HG03064 (cell line): ENCODE data around the gene SERPINE1.

Source experiments
- ATAC-seq: cut with Tn5 transposase; IDR thresholded peaks from one replicate; pipeline ENCODE4 v1.9.1; 2021; ENCODE audit warnings: low read depth; ENCODE audit not compliant: unreplicated experiment

SERPINE1 gene

DNA sequence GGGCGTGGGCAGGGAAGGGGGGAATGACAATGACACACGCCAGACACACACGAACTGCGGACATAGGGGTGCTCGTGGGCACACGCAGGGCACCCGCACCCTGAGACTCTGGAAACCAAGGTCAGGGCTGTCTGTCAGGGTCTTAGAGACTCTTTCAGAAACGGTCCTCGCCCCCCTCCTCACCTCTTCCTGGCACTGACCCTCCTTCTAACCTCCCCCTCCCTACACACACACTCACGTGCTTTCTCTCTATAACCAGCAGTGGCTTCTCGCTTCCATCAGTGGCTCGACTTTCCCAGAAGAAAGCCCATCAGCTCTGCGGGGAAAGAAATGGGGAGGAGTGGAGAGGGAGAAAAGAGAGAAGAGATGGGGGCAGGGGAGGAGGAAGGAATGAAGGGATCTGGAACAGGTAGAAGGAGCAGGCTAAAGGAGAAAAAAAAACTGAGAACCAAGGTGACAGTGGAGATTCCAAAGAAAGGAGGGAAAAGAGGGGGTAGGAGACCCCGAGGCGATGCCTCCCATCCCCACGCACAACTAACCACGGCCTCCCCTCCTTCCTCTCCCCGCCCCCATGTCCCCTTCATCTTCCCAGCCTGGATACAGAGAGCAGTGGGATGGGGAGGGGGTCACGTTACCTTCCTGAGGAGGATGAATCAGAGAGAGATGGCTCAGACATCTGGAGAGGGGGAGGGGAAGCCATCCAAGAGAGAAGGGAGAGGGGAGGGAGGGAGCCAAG lies 40.2 kb downstream of the SERPINE1 start:
- ATAC-seq, result no peak

DNA sequence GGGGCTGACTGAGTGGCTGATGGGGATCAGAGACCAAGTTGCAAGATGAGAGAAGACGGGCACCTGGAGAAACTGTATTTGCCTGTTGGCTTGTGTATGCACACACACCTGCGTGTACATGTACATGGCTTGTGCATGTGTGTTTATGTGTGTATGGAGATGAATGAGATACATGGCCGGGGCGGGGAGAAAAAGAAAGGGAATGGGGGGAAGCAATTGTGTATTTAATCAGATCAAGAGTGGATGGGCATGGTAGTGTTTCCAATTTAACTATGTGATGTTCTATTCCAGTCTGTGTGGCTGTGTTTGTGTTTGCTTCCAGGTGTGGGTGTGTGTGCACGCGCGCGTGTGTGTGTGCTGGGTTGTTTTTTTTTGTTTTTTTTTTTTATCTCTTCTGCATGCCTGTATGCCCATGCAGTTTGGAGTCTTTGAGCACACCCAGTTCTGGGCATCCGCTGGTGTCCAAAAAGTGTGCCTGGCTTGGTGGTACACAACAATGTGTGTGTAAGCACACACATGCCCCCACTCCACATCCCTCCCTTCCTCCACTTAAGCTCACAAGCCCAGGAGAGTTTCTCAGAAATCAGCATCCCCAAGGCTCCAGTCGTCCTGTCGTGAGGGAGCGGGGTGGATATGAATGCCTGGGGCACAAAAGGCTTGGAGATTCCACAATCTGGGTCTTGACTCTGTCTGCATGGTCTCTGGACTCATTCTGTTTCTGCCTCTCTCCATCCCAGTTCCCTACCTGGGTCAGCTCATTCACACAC lies 40.9 kb downstream of the SERPINE1 start:
- no peak for ATAC-seq

DNA sequence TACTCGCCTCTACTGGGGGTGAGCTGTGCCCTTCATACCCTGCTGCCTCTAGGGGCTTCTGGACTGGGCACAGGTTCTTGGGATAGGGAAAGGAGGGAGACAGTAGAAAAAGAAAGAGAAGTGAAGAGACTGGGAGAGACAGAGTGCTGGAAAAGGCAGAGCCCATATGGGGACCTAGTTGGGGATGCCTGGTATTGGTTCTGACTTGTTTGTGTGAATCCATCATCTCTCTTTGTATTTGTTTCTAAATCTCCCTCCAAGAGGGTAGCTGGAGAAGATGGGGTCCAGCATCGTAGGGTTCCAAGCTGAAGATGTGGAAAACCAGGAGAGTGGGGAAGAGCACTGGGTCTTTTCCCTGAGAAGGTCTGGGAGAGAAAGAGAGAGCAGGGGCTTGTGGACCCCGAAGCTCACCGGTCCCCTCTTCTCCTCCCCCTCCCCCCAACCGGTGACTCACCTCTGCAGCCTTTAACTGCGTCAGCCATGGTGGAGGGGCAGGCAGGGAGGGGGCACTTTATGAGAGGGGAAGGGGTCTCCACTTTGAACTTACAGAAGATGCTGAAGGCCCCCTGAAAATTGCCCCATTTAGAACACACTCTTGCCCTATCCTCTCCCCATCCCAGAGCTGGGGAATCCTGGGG lies 41.6 kb downstream of the SERPINE1 start:
- ATAC-seq, result no peak

DNA sequence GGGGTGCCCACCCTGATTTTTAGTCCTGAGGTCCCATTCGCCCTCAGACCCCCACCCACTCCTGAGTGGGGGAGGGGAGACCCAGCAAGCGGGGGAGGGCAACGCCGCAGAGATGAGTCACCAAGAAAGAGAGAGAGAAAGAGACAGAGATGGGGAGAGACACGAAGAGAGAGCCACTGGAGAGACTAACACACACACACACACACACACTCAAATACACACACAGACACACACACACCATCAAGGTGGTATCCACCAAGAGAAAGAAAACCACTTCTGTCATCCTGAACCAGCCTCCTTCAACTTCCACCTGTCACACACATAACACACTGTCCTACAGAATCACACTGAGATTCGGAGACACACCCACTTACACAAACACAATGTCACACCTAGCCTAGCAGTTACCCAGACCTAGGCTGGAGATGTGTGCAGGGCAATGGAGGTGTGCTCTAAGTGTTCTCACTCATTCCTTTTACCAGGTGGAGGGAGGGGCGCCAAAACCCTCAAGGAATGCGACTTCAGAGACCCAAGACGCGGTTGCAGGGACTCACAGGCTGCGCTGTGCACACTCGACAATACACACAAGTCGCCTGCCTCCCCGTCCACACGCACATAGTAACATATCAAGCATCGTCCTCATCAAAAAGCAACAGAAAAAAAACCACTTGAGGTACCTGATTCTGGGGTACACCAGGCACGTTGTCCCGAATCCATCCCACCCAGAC lies 42.4 kb downstream of the SERPINE1 start:
- no peak for ATAC-seq

DNA sequence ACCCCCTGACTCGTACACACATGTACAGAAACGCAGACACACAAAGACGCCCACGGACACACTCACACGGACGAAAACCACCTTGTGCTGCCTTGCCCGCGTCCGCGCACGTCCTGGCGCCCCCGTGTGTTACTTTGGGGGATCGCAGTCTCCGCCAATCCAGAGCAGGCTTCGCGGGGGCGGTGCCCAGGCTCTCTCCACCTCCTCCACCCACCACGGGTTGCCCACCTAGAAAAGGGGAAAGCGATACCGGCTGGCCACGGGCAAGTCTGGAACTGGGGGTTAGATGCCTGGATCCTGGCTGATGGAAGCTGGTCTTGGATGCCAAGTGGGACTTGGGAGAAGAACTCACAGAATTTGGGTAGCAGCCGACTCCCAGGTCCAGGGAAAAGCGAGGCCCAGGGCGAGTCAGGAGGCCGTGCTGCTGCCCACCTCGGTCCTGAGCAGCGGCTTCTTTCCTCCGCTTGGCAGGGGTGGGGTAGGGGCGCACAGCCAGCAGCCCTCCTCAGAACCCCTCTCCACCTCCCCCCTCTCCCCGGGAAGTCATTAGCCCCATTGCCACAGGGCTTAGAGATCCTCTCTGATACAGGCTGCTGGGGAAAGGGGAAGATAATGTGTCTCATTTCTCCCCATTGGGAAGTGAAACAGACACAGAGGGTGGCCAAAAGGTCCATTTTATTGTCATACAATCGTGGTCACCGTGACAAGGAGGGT lies 43.1 kb downstream of the SERPINE1 start:
- no peak for ATAC-seq

DNA sequence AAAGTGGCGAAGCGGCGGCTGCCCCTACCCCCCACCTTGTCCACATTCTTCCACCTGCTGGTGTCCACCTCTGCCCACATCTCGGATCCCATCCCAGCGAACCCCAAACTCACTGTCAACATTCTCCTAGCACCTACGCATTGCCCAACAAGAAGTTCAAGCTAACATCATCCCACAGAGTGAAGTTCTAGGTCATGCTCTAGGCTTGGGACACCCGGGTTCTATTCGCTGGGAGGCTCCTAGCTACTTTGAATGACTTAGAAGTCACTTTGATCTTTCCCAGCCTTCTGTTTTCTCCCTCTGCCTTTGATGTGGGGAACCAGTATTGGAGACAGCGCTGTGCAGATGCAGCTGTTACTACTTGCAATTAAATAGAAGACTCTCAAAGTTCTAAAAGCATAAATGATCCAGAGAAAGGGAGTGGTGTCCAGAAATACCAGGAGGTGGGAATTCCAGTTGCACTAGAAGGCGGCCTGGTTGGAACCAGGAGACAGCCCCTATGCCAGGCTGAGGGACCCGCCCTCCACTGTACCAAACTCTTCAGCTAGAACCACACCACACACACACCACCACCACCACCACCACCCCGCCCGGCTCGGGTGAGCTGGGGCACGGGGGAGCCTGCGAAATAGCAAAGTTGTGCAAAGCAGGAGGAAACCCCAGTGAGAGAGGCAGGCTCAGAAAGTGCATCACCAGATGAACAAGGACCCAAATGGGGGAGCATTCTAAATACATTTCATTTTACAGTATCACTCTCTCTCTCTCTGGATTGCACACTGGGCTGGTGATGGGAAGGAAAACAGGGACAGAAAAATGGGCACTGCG lies 43.9 kb downstream of the SERPINE1 start:
- ATAC-seq, result no peak

DNA sequence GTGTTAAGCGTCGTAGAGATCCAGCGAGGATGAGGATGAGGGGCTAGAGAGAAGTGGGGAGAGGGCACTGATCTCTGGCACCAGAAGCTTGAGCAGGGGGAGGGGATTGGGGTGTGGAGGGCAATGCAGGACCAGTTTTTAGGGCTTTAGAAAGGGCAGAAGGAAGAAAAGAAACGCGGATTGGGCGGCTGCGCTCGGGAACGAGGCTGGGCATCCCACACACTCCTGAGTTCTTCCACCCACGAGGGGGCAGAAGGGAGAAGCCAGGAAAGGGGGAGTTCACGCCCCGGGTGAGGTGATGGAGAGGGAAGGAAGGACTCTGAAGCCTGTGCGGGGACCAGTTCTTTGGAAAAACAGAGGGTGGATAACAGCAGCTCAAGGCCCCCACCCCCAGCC lies 44.5 kb downstream of the SERPINE1 start:
- ATAC-seq, result no peak

DNA sequence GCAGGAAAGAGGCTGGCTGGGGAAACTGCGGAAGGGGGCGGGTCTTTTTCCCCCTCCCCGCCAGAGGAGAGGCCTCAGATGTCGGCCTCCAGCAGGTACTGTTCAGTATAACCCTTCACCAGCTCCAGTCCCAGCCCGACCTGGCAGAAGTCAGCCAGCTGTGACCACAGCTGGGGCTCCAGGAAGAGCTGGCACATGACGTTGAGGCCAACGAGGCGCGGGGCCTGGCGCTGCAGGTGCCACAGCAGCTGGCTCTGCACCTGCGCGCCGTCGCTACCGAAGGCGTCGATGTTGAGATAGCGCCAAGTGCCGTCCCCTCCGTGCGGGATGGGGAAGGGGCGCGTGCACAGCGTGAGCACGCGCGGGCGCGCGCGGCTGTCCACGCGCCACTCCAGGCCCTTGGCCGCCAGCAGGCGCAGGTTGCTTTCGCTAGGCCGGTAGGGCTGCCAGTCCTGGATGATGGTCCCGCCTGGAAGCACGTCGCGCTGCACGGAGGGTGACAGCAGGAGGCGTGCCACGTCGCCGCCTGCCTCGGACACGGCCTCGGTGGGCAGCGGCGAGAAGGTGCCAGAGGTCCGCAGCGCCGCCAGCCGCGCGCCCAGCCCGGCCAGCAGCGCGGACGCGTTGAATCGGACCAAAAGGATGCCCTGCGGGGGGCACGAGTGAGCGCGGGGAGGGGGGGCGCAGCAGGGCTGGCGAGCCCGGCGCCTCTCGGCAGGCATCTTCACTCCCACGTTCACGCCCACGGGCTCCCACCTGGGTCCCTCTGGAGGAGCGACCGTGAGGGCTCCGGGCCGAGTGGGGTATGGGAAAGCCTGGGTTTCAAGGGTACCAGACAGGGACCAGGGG lies 45.3 kb downstream of the SERPINE1 start:
- no peak for ATAC-seq

DNA sequence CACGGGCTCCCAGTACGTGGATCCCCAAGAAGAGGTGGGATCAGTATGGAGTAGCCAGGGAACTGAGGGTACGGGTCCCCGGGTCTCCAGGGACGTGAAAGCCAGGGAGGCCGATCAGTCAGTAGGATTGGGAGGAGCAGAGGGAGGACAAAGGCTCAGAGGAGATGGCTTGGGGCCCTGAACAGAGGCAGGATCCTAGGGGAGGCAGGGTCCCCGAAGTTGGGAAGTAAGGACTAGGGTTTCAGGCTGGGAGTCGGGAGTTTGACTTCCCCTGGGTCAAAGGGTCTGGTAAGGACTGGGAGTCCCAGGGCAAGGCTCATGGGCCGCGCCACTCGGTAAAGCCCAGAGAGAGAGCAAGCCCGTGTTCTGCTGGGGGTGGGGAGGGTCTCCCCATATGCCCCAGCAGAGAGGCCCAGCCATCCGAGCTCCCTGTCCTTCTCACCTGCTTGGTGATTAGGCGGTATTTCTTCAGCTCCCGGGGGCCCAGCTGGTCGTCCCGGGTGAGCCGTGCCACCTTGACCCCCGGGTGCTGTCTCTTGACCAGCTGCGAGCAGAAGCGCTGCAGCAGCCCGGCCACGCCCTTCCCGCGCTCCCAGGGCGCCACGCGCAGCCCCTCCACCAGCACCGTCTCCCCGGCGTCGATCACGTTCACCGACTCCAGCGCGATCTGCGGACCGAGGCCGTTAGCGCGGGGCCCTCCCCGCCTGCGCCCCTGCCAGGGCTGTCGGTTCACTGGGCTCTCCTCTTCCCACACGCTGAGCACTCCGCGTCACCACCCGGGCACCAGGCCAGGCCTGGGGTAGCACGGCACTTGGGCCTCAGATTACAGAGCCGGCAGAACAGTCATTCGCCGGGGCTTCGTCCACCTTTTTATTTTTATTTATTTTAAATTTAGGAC lies 46.2 kb downstream of the SERPINE1 start:
- no peak for ATAC-seq

DNA sequence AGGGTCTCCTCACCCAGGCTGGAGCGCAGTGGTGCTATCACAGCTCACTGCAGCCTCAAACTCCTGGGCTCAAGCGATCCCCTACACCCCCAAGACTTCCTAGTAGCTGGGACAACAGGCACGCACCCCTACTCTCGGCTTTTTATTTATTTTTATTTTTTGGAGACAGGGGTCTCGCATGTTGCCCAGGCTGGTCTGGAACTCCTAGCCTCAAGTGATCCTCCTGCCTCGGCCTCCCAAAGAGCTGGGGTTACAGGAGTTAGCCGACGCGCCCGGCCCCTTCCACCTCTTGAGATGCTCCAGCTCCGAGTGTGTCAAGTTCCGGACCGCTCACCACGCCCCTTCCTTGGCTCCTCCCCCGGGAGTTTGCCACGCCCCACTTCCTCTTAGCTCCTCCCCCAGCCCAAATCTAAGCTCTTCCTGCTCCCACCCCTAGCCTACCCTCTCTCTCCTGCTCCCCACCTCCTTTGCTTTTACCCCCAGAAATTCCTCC lies 46.9 kb downstream of the SERPINE1 start:
- ATAC-seq, result no peak

DNA sequence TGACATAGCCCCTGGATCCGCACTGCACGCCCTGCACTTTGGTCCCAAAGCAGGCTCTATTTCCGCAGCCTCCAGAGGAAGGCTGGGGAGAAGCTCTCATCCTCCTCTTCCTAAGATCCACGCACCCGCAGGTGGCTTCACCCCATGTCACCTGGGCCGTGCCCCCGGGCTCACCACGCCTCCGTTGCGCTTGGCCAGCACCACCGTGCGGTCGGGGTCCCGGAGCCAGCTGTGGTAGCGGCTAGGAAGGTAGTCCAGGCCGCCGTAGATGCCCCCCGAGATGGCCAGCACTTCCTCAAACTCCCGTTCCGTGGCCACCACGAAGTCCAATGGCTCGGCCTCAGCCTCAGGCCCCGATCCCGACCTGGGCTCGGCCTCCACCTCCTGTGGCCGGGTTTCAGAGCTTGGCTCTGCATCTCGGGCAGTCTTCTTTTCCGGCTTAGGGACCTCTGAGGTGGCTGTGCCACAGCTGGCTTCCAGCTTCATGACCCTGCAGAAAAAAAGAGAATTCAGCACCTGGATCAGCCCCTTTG lies 47.5 kb downstream of the SERPINE1 start:
- no peak for ATAC-seq

DNA sequence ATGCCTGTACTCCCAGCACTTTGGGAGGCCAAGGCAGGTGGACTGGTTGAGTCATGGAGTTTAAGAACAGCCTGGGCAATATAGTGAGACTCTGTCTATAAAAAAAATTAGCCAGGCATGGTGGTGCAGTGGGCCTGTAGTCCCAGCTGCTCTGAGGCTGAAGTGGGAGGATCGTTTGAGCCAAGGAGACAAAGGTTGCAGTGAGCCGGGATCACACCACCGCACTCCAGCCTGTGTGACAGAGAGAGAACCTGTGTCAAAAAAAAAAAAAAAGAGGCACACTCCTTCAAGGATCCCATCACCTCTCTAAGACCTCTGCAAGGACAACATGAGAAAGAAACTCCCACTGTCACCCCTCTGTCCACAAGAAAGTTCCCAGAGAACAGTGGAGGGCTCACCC lies 48.8 kb downstream of the SERPINE1 start:
- no peak for ATAC-seq

DNA sequence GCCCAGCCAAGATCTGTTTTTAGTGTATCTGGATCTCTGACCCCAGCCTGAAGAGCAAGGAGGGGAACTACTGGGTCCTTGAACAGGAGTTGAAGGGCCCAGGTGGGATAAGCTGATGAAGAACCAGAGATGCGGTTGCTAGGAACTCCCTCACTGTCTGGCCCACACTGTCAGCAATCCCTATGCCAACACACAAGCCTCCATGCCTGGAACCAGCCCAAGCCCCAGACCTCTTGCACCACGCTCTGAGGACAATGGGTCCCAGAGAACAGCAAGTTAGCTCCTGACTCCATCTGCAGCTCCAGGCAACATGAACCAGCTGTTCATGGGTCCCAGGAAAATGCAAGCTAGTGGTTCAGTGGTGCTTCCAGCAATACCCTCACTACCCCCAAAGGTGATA lies 50.7 kb downstream of the SERPINE1 start:
- no peak for ATAC-seq

DNA sequence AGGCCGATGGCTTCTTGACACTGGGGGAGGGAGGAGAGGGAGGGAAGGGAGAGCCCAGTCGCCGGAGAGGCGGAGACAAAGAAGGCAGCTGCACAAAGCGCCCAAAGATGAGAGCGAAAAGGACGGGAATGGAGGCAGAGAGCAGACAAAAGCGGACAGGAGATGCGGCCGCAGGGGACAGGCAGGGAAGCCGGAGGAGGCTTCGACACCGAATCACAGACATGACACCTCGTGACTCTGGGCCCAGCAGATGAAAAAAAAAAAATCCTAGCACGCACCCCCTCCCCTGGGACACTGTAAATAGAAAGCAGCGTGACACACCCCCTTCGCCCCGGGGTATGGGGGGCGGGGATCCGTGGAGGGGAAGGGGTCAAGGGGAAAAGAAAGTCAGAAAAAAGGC lies 52.2 kb downstream of the SERPINE1 start:
- no peak for ATAC-seq

DNA sequence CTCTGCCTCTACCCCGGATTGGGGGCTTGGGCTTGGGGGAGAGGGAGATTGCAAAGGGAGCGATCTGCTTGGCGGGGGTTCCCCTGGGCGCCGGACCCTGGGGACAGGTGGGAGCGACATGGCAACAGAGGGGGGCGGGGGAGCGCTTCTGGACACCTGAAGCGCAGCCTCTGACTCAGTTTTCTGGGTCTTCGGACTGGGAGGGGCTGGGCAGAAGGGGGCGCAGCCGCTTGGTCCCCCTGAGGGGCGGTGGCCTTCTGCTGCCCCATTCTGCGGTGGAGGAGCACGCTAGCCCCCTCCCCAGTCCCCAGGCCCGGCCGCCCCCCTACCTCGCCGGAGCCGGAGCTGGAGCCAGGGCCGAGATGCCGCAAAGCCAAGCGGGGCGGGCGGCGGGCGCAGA lies 52.8 kb downstream of the SERPINE1 start:
- no peak for ATAC-seq

DNA sequence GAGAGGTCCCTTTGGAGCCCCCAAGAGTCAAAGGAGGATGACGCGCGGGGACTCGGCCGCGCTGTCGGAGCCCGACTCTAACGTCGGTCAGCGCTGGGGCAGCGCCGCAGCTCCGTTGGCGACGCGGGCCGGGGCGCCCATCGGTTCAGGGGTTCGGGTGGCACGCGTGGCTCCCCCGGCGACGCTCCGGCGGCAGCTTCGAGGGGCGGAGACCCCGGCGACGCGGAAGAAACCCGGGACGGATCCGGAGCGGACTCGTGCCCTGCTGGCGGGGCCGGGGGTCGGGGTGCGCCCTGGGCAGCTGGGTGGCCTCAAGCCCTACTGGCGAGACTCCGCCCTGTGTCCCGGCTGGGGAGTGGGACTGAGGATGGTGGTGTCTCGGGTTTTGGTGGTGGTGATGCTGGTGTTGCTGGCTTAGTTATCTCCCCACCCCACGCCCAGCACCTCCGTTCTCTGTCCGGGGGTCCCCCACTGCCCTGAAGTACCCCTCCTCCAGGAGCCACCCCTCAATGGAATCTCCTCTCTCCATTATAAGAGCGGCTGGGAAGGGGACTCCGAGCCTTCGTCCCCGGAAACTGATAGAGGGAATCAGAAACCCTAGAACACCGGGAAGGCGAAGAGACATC lies 53.3 kb downstream of the SERPINE1 start, which contains the start of gene NAT16:
Gene NAT16, minus strand, starts transcription at position 164 of the 626 bp plus-strand sequence. CDS start 5,486 bp downstream, outside the sequence.
- no peak for ATAC-seq
